ENCODE data around the gene LEO1.
"Not testable (repeated sequence)": the region's sequence is repeated elsewhere in the genome, so short reads cannot be mapped to it uniquely, and the experiment has no call there.

The LEO1 gene

DNA sequence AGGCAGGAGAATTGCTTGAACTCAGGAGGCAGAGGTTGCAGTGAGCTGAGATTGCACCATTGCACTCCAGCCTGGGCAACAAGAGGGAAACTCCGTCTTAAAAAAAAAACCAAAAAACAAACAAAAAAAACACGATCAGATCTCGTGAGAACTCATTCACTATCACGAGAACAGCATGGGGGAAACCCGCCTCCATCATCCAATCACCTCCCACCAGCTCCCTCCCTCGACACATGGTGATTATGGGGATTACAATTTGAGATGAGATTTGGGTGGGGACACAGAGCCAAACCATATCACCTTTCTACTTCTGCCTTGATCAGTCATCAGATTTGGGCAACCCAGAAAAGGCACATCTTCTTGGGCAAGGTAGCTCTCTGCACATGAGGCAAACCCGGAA is 31.5 kb upstream of the LEO1 start:
- DNase-seq = not testable (repeated sequence)

- no peak for DNase-seq
Measured at GRCh38 chr15:52002351-52002750, 30.8 kb upstream of the LEO1 start.

DNA sequence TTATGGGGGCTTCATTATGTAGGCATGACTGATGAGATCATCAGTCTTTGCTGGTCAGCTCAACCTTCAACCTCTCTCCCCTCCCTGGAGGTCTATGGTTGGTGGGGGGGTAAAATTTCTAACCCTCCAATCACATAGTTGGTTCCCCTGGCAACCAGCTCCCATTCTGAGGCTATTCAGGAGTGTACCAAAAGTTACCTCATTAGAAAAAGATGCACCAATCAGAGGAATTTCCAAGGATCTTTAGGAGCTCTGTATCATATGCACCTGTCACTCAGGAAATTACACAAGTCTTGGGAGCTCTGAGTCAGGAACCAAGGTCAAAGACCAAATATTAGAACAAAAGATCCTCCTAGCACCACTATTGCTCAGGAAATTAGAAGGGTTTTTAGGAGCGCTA is 21.4 kb upstream of the LEO1 start:
- DNase-seq = no peak

DNA sequence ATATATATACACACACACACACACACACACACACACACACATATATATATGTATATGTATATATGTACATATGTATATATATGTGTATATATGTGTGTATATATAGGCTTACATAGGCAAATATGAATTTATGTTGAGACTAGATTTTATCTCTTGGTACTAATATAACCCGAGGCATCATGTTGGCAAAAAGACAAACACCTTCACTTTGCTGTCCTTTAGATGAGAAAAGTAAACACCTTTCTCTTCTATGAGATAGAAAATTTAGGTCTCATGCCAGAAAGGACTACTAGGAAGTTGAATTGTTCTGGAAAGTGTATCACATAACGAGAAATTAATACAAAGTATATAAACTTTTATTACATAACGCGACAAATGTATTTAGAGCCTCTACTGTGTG is 19.6 kb upstream of the LEO1 start:
- DNase-seq = no peak

GRCh38 chr15:51982770-51983103 is 11.2 kb upstream of the LEO1 start:
- DNase-seq = no peak

DNA sequence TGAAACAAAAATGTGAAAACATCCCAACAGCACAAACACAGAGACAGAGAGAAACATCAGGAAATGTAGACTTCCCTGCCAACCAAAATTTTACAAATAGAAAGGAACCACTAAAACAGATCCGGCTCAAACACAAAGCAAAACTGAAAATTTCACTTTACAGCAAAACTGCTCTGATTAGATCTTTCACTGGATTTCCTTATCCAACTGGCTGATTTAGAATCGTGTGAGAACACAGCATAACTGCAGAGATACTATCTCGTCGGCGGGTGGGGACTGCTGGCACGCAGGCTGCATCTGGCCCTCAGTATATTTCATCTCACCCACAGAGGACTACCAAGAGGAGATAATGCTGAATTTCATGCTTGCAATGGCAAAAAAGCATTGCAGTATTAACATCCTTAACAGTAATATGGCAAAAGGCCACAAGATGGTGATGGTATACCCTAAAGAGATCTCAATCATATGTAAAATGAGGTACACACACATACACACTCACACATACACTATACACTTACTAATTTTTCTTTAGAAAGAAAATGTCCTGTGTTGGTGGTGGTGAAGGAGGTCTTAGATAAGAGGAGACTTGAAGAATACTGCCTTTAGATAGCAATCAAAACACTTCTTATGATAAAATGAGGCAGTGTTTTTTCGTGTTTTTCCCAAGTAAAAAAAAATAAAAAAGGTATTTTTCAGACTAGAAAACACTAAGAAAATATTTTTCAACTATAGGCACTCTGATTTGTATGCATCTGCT is 10.6 kb upstream of the LEO1 start:
- peak; percentile 39 for DNase-seq

DNA sequence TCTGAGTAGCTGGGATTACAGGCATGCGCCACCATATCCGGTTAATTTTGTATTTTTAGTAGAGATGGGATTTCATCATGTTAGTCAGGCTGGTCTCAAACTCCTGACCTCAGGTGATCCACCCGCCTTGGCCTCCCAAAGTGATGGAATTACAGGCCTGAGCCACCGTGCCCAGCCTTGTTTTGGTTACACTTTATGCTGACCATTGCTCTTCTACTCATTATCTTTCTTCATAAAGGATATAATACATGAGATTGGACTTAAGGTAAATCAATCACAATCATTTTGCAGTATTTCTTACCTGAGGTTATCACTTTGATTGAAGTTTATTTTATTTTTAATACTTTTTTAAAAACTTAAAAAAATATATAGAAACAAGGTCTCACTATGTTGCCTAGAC is 2.2 kb upstream of the LEO1 start:
- no peak for DNase-seq

GRCh38 chr15:51973220-51973619 is 1.6 kb upstream of the LEO1 start:
- DNase-seq = no peak

DNA sequence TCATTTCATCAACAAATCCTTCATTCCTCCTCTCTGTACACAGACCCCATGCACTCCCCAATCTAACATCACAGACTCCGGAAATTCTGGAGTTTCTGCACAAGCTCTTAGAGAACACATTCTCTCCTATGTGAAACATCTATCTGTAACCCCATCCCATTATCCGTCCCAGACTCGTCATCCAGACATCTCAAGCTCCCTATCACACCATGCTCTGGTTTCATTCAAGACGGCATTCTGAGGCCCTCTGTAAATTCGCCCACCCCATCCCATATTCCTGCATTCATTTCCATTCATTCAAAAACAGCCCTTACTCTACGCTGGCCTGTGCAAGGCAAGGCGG is 575 bp downstream of the LEO1 start:
- no peak for DNase-seq

DNA sequence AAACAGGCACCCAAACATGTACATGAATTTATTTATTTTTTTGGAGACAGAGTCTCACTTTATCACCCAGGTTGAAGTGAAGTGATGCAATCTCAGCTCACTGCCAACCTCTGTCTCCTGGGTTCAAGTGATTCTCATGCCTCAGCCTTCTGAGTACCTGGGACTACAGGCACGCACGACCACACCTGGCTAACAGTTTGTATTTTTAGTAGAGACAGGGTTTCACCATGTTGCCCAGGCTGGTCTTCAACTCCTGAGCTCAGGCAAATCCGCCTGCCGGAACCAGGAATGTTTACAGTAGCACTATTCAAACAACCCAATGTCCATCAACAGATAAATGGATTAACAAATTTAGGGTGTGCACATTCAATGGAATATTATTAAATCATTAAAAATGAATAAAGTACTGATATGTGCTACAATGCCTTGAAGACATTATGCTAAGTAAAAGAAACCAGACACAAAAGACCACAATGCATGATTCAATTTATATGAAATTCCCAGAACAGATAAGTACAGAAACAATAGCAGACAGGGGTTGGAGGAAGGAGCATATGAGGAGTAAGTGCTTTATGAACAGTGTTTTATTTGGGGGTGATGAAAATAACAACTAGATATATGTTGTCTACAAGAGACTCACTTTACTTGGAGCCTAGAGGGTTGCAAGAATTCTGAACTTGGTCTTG is 1.3 kb downstream of the LEO1 start:
- no peak for DNase-seq

DNA sequence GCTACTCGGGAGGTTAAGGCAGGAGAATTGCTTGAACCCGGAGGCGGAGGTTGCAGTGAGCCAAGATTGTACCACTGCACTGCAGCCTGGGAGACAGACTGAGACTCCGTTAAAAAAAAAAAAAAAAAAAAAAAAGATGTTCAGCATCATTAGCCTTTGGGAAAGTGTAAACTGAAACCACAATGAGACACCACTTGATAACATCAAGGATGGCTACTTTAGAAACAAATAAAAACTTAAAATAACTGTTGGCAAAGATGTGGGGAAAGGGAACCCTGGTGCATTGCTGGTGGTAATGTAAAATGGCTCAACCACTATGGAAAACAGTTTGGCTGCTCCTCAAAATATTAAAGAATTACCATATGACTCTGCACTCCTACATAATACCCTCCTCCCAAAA is 1.9 kb downstream of the LEO1 start:
- no peak for DNase-seq

DNA sequence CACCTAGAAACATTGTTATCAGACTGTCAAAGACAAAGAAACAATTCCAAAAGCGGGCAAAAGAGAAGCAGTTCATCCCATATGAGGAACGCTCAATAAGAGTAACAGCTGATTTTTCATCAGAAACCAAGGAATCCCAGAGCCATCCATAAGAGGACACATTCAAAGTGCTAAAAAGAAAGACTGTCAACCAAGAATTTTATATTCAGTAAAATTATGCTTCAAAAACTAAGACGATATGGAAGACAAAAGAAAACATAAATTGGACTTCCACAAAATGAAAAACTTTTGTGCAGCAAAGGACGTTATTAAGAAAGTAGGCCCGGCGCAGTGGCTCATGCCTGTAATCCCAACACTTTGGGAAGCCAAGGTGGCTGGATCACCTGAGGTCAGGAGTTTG is 4.0 kb downstream of the LEO1 start:
- no peak for DNase-seq

GRCh38 chr15:51966192-51966591 is 5.4 kb downstream of the LEO1 start:
- no peak for DNase-seq

DNA sequence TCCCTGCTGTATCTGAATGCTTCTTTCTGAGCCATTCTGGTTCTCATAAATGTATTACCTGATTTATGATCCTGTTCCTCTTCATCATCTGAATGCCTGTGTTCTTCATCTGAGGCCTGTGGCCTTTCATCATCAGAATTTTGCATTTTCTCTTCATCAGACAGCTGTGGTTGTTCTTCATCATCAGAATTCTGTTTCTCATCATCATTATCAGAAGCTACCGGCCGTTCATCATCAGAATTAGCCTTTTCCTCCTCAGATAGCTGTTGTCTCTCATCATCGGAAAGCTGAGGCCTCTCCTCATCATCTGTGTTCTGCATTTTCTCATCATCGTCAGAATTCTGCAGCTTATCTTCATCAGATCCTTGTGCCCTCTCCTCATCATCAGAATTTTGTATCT is 5.9 kb downstream of the LEO1 start:
- DNase-seq = no peak

DNA sequence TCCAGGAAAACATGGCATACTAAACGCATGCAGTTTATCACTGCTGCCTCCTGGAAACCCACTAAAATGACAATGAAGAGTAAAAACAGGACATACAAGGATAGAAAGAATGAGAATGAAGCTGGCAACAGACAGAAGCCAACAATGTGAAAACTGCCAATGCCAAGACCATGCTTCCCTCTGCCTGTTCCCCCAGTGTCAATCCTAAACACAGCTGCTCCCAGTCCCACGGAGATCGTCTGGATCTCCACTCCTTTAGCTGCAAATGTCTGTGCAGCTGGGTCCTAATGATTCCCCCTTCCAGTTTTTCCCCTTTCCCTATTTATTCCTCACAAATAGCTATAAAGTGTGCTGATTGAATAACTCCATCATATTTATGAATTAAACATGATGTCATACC is 16.1 kb downstream of the LEO1 start:
- no peak for DNase-seq

GRCh38 chr15:51952805-51953204 is 18.8 kb downstream of the LEO1 start:
- DNase-seq = no peak

DNA sequence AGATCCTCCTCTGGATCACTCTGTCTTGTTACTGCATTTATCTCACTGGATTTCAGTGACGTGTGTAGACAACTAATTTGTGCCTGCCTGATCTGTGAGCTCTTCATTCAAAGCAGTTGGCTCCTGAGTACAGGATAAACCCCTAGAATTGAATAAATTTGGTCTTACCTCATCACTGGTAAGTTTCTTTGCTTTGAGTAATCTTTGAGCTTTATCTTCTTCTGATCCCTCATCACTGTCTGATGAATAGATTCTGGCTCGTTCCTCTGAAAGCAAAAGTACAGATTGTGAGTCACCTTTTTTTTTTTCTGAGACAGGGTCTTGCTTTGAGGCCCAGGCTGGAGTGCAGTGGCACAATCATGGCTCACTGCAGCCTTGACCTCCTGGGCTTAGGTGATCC is 24.5 kb downstream of the LEO1 start:
- DNase-seq = no peak

DNA sequence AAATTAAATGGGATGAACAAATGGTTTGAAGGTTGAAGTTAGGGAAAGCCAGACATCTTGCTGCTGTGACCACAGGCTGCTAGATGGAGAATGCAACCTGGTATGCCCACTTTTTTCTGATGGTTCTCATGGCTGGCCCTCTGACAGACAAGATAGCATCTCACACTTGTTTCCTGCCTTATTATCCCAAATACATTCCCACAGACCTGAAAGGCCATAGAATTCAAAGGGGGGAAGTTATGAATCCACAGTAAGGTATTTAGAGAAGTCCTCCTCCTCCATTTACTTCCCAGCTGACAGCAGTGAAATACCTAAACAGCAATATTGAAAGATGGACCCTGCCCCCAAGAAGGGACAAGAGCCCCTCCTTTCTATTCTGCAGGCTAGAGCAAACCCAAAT is 32.4 kb downstream of the LEO1 start:
- no peak for DNase-seq

DNA sequence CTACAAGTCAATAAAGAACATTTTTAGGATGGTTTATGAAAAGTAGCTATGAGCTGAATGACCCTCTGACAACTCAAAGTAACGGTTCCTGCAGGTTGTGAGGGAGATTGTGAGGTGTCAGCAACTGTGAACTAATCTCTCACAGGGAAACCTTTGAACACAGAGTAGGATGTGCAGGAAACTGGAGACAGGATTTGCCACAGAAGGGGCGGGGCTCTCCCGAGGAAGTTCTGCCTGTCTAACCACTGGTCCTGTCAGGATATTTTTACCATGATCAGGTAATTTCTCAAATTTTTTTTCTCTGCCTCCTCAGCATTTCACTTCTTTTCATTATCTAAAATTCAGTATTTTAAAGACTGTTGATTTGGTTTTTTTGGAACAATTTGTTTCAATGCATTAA is 33.3 kb downstream of the LEO1 start:
- no peak for DNase-seq

DNA sequence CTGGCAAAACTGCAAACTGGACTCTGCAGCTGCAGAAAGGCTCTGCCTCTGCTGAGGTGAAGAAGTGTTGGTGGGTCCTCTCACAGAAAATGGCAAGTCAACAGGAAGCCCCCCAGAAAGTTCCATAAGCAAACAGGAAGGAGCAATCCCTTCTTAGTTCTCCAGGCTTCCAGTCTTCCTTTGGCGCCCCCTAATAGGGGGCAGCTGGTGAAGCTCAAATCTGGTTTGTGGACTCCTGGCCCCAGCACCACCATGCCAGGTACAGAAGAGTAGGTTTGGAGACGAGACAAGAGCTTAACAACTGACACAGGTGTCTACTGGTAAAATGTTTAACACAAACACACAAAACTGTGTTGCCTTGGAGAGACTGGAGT is 35.5 kb downstream of the LEO1 start:
- no peak for DNase-seq

GRCh38 chr15:51935466-51936104 is 36.0 kb downstream of the LEO1 start:
- DNase-seq = no peak

- DNase-seq = no peak
Measured at GRCh38 chr15:51932161-51932560, 39.4 kb downstream of the LEO1 start.

DNA sequence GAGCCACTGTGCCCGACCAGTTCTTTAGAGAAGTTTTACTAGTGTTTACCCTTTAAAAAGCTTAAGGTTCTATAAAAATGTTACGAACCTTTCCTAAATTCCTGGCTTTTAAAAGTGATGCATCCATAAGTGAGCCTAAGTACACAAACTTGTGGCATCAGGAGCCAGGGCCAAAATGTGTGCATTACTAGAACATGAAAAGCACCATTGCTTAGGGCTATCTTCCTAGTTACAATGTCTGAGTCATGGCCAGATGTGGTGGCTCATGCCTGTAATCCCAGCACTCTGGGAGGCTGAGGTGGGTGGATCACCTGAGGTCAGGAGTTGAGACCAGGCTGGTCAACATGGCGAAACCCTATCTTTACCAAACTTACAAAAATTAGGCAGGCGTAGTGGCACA is 39.9 kb downstream of the LEO1 start:
- DNase-seq = no peak

DNA sequence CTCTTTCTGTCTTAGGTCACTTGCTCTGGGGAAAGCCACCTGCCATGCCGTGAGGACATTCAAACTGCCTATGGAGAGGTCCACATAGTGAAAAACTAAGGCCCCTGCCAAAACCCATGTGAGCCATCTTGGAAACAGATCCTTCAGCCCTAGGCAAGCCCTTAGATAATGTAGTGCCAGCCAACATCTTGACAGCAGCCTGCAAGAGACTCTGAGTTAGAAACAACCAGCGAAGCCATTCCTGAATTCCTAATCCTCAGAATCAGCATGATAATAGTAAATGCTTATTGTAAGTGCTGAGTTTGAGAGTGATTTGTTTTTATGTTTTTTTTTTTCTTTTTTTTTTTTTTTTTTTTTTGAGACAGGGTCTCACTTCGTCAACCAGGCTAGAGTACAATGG is 40.6 kb downstream of the LEO1 start:
- DNase-seq = no peak

GRCh38 chr15:51926809-51927208 is 44.8 kb downstream of the LEO1 start:
- DNase-seq = no peak
